HepG2 (cell line): ENCODE measurements around the gene HECTD4. TPM values are rescaled to one million over a fixed set of nuclear protein-coding genes. Genes with fewer than 3 reads are reported as not detected.

Experiments
- ATAC-seq: fragments of 200-7000 bp; cut with Tn5 transposase; 3 replicates; pipeline ENCODE4 v1.9.1; 2020; ENCODE audit warnings: mild to moderate bottlenecking, moderate library complexity
- BruUV-seq: library from RNA; stranded (reverse); fragments of 400-500 nt; replicated peaks from 2 replicates; lab custom pipeline; 2021; lab: Mats Ljungman, UMichigan
- CTCF ChIA-PET: fragments of 300-600 bp; formaldehyde crosslinking; extraction: SDS; loops from one replicate; lab custom pipeline; 2021; ENCODE audit warnings: low total read pairs, inconsistent platforms, low intra/inter-chr PET ratio; lab: Yijun Ruan, JAX
- POLR2A ChIA-PET: fragments of 350-600 bp; sonication (Branson Sonifier 250); formaldehyde crosslinking; loops from one replicate; lab custom pipeline; 2020; ENCODE audit warnings: antibody characterized with exemption, inconsistent platforms; lab: Yijun Ruan, JAX
- DNase-seq: peaks from one replicate; pipeline ENCODE4 v3.0.0-alpha.2; 2015; ENCODE audit warnings: low spot score
- FAIRE-seq: peaks from 3 replicates; lab custom pipeline; 2011; peaks lifted over from hg19 to GRCh38; lab: Jason Lieb, UNC
- H2AFZ ChIP-seq: one replicate; pipeline ENCODE4 v1.6.1; 2011; ENCODE audit warnings: low read length, inconsistent platforms
- H3K27ac ChIP-seq: fragments of 300-600 bp; 3 replicates; pipeline ENCODE4 v1.8.0; 2011; ENCODE audit warnings: mixed run types, mild to moderate bottlenecking, mixed read lengths, low read length, inconsistent platforms; ENCODE audit not compliant: insufficient read depth; ENCODE audit errors: extremely low read length
- H3K27me3 ChIP-seq, 2 experiments: fragments of 200-600 bp in 1 of 2; 2 replicates in 1 of 2; 3 replicates in 1 of 2; pipeline versions ENCODE4 v1.6.0 to v1.8.0; 2011; ENCODE audit warnings: low read length in 2 of 2, mild to moderate bottlenecking in 2 of 2, moderate library complexity in 2 of 2, inconsistent platforms in 1 of 2; ENCODE audit not compliant: insufficient read depth in 2 of 2, control insufficient read depth in 1 of 2
- H3K36me3 ChIP-seq, 2 experiments: fragments of 200-600 bp in 1 of 2; replicated peaks in 1 of 2; 2 replicates in 1 of 2; 3 replicates in 1 of 2; pipeline versions ENCODE4 v1.5.1 to v1.8.0; 2011; ENCODE audit warnings: low read length in 2 of 2, inconsistent platforms in 1 of 2; ENCODE audit not compliant: insufficient read depth in 2 of 2, control insufficient read depth in 1 of 2
- H3K4me1 ChIP-seq: 2 replicates; pipeline ENCODE4 v1.5.1; 2012; ENCODE audit warnings: low read length, inconsistent platforms; ENCODE audit not compliant: insufficient read depth
- H3K4me2 ChIP-seq: 2 replicates; pipeline ENCODE4 v1.6.0; 2011; ENCODE audit warnings: low read depth, low read length, inconsistent platforms
- H3K4me3 ChIP-seq, 3 experiments: fragments of 200-600 bp in 1 of 3; sonication (generic), shearing (Covaris generic) in 1 of 3; replicated peaks in 1 of 3; 2 replicates each; pipeline ENCODE4 v1.5.1; 2011 to 2016; ENCODE audit warnings: low read length in 3 of 3, inconsistent platforms in 2 of 3, low read depth in 2 of 3, mild to moderate bottlenecking in 2 of 3, control low read depth in 1 of 3, mixed read lengths in 1 of 3; ENCODE audit not compliant: insufficient read depth in 1 of 3
- H3K79me2 ChIP-seq: one replicate; pipeline ENCODE4 v1.6.1; 2011; ENCODE audit warnings: low read length, inconsistent platforms; ENCODE audit not compliant: insufficient read depth
- H3K9ac ChIP-seq: 2 replicates; pipeline ENCODE4 v1.6.0; 2011; ENCODE audit warnings: mild to moderate bottlenecking, low read depth, low read length, inconsistent platforms; ENCODE audit not compliant: insufficient read depth
- H3K9me3 ChIP-seq: 2 replicates; pipeline ENCODE4 v1.5.1; 2012; ENCODE audit warnings: mild to moderate bottlenecking, low read length
- H4K20me1 ChIP-seq: 2 replicates; pipeline ENCODE4 v1.6.0; 2011; ENCODE audit warnings: inconsistent platforms, mild to moderate bottlenecking, low read length, moderate library complexity; ENCODE audit not compliant: insufficient read depth
- AGO2 ChIP-seq: fragments of 200-400 bp; formaldehyde crosslinking; optimal IDR thresholded peaks from 2 replicates; pipeline ENCODE3; 2017; ENCODE audit warnings: mild to moderate bottlenecking, low read depth, low read length, moderate library complexity
- ATF3 ChIP-seq: sonication (generic); formaldehyde crosslinking; IDR thresholded peaks from 2 replicates; pipeline ENCODE4 v1.4.0; 2020; ENCODE audit warnings: missing genetic modification reagents
- FOXK1 ChIP-seq: sonication (generic); formaldehyde crosslinking; IDR thresholded peaks from 2 replicates; pipeline ENCODE4 v1.4.0; 2020; ENCODE audit warnings: low read depth, missing genetic modification reagents, borderline replicate concordance
- HNF1A ChIP-seq, 2 experiments: sonication (generic) in 1 of 2; formaldehyde crosslinking in 1 of 2; IDR thresholded peaks; 2 replicates each; pipeline versions ENCODE4 v1.4.0 to v1.6.1; 2016 to 2020; ENCODE audit warnings: borderline replicate concordance in 1 of 2, low read depth in 1 of 2, mild to moderate bottlenecking in 1 of 2, missing genetic modification reagents in 1 of 2
- POLR2AphosphoS2 ChIP-seq: IDR thresholded peaks from 2 replicates; pipeline ENCODE4 v1.6.1; 2011; ENCODE audit warnings: low read depth, low read length, improper control_type of control experiment
- RFX1 ChIP-seq: fragments of 450-650 bp; IDR thresholded peaks from 2 replicates; pipeline ENCODE4 v1.6.1; 2017
- SMARCC2 ChIP-seq: fragments of 450-650 bp; IDR thresholded peaks from 2 replicates; pipeline ENCODE4 v1.6.1; 2017; ENCODE audit warnings: antibody characterized with exemption, mild to moderate bottlenecking
- SNAPC2 ChIP-seq: sonication (generic); formaldehyde crosslinking; IDR thresholded peaks from 2 replicates; pipeline ENCODE4 v1.8.1; 2022; ENCODE audit warnings: mild to moderate bottlenecking, missing genetic modification reagents
- TAF1 ChIP-seq: sonication (generic); formaldehyde crosslinking; IDR thresholded peaks from 2 replicates; pipeline ENCODE4 v1.4.0; 2020; ENCODE audit warnings: missing genetic modification reagents
- YY1 ChIP-seq: IDR thresholded peaks from 2 replicates; pipeline ENCODE4 v1.6.1; 2011; ENCODE audit warnings: low read length, low read depth, moderate library complexity, mild to moderate bottlenecking; ENCODE audit not compliant: insufficient read depth, insufficient replicate concordance
- ZNF333 ChIP-seq: sonication (generic); formaldehyde crosslinking; IDR thresholded peaks from 2 replicates; pipeline ENCODE4 v1.4.0; 2020; ENCODE audit warnings: mild to moderate bottlenecking, missing genetic modification reagents, borderline replicate concordance
- ZNF431 ChIP-seq: sonication (generic); formaldehyde crosslinking; IDR thresholded peaks from 2 replicates; pipeline ENCODE4 v1.9.0; 2022; ENCODE audit warnings: missing genetic modification reagents, low read depth, mild to moderate bottlenecking, borderline replicate concordance
- ZNF550 ChIP-seq: sonication (generic); formaldehyde crosslinking; IDR thresholded peaks from 2 replicates; pipeline ENCODE4 v1.4.0; 2020; ENCODE audit warnings: mild to moderate bottlenecking, missing genetic modification reagents, borderline replicate concordance
- WGBS: methylation state at CpG from one replicate; pipeline ENCODE4 v1.1.6; 2017; ENCODE audit warnings: low lambda C conversion rate; 5-methylcytosine and 5-hydroxymethylcytosine counted together
- in situ Hi-C: cut with HindIII; loops from 2 replicates; pipeline ENCODE4 v1.10.0; 2017; ENCODE audit warnings: low pct_unique_long_range_greater_than_20kb; ENCODE audit not compliant: extremely low pct_ligation_motif_present
- intact Hi-C: fragments of 100-400 bp; cut with micrococcal nuclease; formaldehyde crosslinking; loops from one replicate; pipeline ENCODE4 v1.10.0; 2022; ENCODE audit not compliant: unreplicated experiment
- polyA plus RNA-seq, 8 experiments: library from polyadenylated mRNA; depleted of rRNA in 3 of 8; stranded (reverse) in 7 of 8; unstranded in 1 of 8; fragments of >200 nt; fragmentation: Illumina TruSeq in 4 of 8; extraction: Trizol in 4 of 8; gene quantifications; 2 replicates each; pipeline versions ENCODE4 v1.2.1 to v1.2.3, GENCODE V29; 2011 to 2016; ENCODE audit warnings: low read depth in 4 of 8, missing spikeins in 1 of 8, mixed read lengths in 1 of 8; ENCODE audit not compliant: insufficient read depth in 1 of 8
- total RNA-seq, 5 experiments: library from RNA; depleted of rRNA; stranded (reverse); fragments of >200 nt; fragmentation: Illumina TruSeq; extraction: Trizol; gene quantifications; 2 replicates each; pipeline ENCODE4 v1.2.3, GENCODE V29; 2016; ENCODE audit warnings: low read depth in 1 of 5

The HECTD4 gene
- total and polyA plus RNA-seq, 2 of the 13 experiments (the other 11 are each of a cell fraction or from before 2014, with no cell fraction given) = 9.0 to 11.4 TPM

- intact Hi-C loops = no loop called here
- H3K4me1 ChIP-seq = no peaks in the 10 kb centered on the region
- POLR2A ChIA-PET = interaction anchor here (0.8 kb wide), 1 partner anchor 36 kb away, joined by 3 read pairs; no protein-coding TSS in a partner anchor
- peaks cover 4% of the 10 kb centered on the region for H3K79me2 ChIP-seq
- H3K4me2 ChIP-seq = no peak overlapping the region
- H3K27ac ChIP-seq = no peak overlapping the region
- H3K9me3 ChIP-seq = no peaks in the 10 kb centered on the region
- H3K9ac ChIP-seq = no peak overlapping the region
- no peak overlapping the region for H3K4me3 ChIP-seq
- no peaks in the 10 kb centered on the region for H3K36me3 ChIP-seq
- TF ChIP-seq AGO2 = no peak
- no peak for TF ChIP-seq TAF1
- no peak for TF ChIP-seq YY1
- no peak for TF ChIP-seq RFX1
- TF ChIP-seq SMARCC2 = no peak
- TF ChIP-seq ZNF431 = no peak
- TF ChIP-seq SNAPC2 (CRISPR knock-in tag) = no peak
- no peaks in the 10 kb centered on the region for H4K20me1 ChIP-seq
- CTCF ChIA-PET = no interaction called here
- ATAC-seq (no peak), DNase-seq (no peak), FAIRE-seq (no peak)
- 92% methylated on average over 3 of the region's 3 CpGs for WGBS
- in situ Hi-C loops = no loop called here
- H2AFZ ChIP-seq = no peak overlapping the region
- no peaks in the 10 kb centered on the region for H3K27me3 ChIP-seq
- no TSS peak for BruUV-seq
Measured at GRCh38 chr12:112350593-112351592, 31.3 kb downstream of the HECTD4 start.

GRCh38 chr12:112349431-112349830 lies 32.8 kb downstream of the HECTD4 start:
- POLR2A ChIA-PET = no interaction called here
- Histone ChIP-seq H3K9me3 (no peaks in the 10 kb centered on the region), H3K4me2 (no peak overlapping the region), H3K27me3 (no peaks in the 10 kb centered on the region), H3K4me3 (no peak overlapping the region), H3K4me1 (no peaks in the 10 kb centered on the region), H4K20me1 (no peaks in the 10 kb centered on the region), H3K79me2 (peaks cover 4% of the 10 kb centered on the region), H2AFZ (no peak overlapping the region), H3K9ac (no peak overlapping the region), H3K36me3 (no peaks in the 10 kb centered on the region), H3K27ac (no peak overlapping the region)
- intact Hi-C loops (no loop called here), in situ Hi-C loops (no loop called here)
- FAIRE-seq = no peak
- DNase-seq = no peak
- 99% methylated on average over 2 of the region's 2 CpGs for WGBS
- no peak for ATAC-seq
- CTCF ChIA-PET = no interaction called here
- BruUV-seq = no TSS peak
- no peak for TF ChIP-seq ZNF333 (CRISPR knock-in tag)
- TF ChIP-seq POLR2AphosphoS2 = no peak
- no peak for TF ChIP-seq ATF3 (CRISPR knock-in tag)
- no peak for TF ChIP-seq FOXK1 (CRISPR knock-in tag)
- TF ChIP-seq HNF1A (IDR thresholded peaks at IDR 0.05; ENCODE audit: low read depth) = no peak
- TF ChIP-seq HNF1A (CRISPR knock-in tag; IDR thresholded peaks at IDR 0.05; ENCODE audit: borderline replicate concordance) = no peak
- no peak for TF ChIP-seq ZNF550
